GM21423 (cell line): ENCODE measurements around the gene LMF1.

ENCODE experiments used
- ATAC-seq: cut with Tn5 transposase; IDR thresholded peaks from one replicate; pipeline ENCODE4 v1.9.1; 2021; ENCODE audit warnings: mild to moderate bottlenecking, moderate library complexity; ENCODE audit not compliant: unreplicated experiment

Gene LMF1

DNA sequence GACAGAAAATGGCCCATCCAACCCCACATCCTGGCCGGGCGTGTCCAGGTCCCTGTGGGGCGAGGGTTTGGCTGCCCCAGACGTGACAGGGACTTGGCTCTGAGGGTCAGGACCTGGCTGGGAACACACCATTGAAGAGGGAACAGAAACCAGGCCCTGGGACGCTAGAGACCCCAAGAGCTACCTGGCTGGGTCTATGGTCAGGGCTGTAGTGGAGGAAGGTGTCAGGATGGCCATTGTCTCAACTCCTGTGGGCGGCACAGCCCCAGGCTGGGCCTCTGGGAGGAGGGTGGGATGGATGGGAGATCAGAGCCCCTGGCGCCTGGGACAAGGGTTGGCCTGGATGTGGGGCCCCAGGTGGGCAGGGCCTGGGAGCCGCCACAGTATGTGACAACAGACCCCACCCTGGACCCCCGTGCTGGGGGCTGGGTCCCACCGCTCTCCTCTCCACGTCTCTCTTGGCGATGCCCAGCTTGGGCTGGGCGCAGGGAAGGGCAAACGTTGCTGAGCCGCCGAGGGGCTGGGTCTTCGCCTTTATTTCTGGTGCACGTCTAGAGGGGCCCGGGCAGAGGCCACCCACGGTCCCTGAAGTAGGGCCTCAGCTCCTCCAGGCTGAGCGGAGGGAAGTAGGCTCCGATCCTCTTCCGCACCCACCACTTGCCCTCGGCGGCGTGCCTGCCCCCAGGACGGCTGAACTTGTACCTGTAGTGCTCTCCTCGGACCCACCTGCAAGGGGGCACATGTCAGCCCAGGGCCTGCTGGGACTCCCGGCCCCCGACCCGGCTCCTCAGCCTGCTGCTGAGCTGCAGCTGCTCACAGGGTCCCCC, 116.6 kb downstream of the LMF1 start:
- no peak for ATAC-seq

DNA sequence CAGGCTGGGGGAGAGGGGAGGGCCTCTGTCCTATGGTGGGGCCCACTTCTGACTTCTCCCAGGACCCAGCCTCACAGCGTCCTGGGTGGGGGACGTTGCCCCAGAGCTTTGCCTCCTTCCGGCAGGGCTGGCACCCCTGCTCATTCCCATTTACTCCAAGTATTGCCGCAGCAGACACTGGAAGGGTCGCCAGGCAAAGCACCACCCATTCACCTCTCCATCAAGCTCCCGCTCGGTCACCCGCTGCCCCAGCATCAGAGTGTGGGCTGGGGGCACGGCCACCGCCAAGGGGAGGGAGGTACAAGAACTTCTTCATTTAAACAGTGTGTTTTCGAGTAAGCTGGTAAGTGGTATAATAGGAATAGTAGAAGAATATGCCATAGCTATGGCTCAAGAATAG, 117.5 kb downstream of the LMF1 start:
- ATAC-seq: no peak

DNA sequence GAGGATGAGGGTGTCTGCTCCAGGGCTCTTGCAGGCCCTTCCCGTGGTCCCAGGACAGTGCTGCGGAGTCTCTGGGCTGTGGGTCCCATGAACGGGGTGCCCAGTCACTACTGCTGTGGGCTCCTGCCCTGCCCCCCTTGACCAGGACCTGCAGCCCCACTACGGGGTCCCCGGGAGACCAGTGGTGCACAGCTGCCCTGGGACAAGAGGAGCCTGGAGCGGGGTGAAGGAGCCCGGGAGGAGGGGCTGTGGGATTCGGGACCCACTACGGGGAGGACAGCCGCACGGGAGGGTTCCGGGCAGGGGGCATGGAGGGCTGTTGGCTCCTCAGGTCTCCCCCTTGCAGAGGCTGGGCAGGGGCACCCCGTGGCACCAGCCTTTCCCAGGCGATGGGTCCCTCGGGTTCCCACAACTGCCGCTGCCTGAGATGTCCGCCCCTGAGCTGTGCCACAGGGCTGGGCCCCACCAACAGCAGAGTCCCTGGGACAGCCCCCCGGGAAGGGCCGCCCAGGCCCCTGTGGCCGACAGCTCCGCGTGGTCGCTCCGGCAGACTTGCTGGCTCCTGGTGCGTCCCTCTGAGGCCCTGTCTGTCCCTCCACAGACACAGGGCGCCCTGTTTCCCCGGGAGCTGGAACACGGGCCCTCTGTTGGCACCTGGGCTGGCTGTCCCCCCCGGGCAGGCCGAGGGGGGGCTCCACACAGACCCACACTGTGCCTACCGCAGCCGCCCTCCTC, 118.2 kb downstream of the LMF1 start:
- no peak for ATAC-seq

DNA sequence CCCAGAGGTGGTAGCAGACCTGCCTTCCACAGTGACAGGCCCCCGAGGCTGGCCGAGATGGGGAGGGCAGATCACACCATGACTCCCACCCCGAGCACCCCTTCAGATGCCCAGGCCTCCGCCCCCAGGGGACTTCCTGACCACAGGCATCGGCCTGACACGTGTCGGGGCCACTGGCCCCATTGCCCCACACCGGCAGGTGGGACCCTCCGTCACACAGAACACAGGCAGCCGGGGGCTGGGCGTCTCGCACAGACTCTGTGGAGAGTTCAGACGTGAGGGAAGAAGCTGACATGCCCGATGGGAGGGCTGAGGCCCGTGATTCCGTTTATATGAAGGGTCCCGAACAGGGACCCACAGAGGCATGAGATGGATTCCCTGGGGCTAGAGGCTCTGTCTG, 118.9 kb downstream of the LMF1 start:
- no peak for ATAC-seq

DNA sequence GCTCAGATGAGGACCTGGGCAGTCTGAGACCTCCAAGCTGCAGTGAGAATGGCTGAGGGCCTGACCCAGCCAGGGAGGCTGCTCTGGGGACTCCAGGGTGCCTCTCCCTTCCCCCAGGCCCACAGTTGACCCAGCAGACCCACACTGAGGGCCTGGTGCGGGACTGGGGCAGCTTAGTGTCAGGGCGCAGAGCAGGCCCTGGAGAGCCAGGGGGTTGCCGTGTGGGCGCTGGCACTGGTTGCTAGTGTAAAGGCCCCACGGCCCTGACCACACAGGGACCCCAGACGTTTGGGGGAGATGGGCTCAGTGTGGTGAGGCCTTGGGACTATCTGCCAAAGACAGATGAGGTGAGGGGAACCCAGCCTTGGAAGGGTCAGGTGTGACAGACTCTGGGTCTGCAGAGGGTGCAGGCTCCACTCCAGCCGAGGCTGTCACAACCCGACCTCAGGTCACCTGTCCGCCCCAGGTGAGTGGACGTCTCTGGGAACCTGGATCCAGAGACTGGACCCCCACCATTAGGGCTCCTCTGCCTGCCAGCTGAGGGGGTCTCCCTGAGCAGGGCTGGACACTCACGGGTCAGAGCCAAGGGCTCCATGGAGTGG, 119.5 kb downstream of the LMF1 start:
- no peak for ATAC-seq

DNA sequence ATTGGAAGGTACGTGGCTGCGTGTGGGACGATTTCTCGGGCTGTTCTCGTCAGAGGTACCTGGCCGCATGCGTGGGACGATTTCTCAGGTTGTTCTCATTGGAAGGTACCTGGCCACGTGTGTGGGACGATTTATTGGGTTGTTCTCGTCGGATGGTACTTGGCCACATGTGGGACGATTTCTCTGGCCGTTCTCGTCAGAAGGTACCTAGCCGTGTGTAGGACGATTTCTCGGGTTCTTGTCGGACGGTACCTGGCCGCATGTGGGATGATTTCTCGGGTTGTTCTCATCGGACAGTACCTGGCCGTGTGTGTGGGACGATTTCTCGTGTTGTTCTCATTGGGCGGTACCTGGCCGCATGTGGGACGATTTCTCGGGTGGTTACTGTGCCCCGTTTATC, 120.1 kb downstream of the LMF1 start:
- no peak for ATAC-seq

DNA sequence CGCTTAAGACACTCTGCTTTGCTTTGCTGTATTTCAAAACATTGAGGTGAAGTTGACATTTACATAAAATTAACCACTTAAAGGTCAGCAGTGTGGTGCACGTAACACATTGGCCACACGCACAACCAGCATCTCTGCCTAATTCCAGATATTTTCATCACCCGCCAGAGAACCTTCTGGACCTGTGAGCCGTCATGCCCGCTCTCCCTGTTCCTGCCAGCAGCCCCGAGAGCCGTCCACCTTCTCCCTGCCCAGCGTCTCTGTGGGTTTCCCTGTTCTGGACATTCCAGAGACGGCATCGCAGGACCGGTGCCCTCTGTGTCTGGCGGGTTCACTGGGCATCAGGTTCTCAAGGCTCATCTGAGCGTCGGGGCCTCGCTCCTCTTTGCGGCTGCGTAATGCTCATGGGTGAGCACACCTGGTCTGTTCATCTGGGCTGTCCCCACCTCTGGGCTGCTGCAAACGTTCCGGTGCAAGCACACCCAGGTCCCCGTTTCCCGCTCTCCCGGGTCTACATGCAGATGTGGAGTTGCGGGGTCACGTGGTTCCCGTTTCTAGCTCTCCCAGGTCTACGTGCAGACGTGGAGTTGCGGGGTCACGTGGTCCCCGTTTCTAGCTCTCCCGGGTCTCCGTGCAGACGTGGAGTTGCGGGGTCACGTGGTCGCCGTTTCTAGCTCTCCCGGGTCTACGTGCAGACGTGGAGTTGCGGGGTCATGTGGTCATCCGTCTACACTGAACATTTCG, 122.1 kb downstream of the LMF1 start:
- no peak for ATAC-seq

DNA sequence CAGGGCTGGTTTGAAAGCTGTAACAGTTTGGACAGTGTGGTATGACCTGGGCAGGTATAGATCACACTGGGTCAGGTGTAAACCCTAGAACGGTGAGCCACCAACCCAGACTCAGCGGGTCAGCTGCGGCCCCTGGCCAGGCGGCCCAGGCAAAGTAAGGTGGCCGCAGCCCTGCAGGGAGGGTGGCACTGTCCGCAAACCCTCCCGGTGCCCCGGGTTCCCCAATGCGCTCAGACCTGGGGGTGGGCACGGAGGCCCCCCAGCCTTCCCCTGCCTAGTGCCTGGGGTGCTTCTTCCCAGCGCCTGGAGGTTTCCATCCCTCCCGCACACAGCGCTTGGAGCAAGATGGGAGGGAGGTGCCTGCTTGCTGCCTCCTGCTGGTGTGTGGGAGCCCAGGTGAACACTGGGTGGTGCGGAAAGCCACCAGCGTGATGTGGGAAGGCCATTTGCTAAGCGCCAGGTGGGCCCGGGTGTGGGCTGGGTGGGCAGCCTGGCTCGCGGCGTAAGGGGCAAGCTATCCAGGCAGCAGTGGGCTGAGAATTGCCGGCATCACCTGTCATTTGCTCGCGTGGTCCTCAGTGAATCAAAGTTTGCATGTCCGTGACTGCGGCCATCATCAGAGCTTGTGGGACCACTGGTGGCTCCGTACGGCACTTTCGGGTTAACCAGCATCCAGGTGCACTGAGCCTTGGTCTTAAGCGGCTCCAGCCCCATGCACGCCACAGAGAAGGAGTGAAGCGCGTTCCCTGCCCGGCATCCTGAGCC, 122.9 kb downstream of the LMF1 start:
- ATAC-seq: no peak

DNA sequence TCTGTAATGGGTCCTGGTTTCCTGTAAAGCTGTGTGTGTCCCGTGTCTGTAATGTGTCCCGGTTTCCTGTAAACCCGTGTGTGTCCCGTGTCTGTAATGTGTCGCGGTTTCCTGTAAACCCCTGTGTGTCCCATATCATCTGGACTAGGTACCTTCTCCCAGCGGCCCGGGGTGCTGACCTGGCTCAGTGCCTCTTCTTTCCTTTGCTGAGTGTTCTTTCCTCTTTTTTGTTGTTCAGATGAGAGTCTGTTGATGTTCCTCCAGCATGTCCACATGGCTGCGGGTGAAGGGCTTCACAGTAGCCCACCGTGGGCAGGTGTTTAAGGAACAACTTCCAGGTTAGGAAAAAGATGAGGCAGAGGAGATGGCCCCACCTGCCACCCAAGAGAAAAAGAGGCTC, 123.6 kb downstream of the LMF1 start:
- no peak for ATAC-seq

DNA sequence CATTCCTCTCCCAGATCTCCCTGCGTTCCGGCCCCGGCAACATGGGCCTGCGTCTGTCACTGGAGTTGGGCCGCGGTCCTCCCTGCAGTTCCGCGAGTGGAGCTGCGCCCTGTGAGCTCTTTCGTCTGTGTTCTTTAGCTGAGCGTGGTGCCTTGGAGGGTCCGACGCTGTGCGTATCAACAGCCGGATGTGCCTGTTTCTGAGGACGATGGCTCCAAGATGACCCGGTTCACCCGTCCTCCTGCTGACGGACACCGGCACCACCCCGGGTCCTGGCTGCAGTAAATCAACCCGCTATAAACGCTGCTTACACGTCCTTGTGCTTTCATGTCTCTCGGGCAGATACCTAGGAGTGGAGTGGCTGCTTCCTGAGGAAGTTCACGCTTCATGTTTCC, 125.4 kb downstream of the LMF1 start:
- ATAC-seq: no peak

DNA sequence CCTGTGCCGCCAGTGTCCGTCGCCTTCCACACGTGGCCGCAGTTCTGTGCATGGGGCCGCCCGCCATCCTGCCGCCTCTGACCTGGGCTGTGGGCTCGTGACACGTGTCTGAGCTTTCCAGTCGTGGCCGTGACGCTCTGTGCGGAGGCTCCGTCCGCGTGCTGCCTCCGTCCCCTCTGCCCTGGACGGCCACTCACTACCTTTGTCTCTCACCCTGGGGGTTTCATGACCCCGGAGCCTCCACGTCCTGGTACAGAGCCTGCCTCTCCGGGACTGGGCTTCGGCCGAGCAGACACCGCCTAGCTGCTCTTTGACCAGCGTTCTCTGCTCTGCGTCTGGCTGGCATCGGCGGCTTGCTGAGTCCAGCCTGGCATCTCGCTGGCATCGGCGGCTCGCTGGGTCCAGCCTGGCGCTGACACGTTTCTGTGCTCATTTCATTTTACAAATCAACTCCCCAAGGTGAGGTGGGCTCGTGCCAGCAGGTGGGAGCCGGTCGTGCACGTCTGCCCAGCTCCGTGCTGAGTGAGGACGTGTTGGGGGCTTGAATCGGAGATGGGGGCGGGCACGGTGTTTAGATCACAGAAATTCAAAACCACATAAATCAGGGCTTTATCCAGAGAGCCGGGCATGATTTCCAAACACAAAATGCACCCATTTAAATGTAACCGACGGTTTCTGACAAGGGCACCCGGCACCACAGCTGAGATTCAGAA, 126.0 kb downstream of the LMF1 start:
- ATAC-seq: no peak

DNA sequence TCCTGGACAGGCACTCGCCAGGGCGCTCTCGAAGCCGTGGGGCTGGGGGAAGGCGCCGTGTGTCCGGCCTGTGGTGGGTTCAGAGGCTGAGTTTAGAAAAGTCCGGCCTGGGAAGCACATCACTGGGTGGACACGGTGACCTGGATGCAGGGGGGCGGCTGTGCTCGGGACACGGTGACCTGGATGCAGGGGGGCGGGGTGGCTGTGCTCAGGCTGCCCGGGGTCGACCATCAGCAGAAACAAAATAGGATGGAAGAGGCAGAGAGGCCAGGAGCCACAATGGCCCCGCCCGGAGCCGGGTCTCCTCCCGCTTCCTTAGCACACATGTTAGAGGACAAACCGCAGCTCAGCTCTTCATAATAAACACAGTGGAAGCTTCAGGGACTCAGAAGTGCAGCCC, 127.0 kb downstream of the LMF1 start:
- no peak for ATAC-seq

DNA sequence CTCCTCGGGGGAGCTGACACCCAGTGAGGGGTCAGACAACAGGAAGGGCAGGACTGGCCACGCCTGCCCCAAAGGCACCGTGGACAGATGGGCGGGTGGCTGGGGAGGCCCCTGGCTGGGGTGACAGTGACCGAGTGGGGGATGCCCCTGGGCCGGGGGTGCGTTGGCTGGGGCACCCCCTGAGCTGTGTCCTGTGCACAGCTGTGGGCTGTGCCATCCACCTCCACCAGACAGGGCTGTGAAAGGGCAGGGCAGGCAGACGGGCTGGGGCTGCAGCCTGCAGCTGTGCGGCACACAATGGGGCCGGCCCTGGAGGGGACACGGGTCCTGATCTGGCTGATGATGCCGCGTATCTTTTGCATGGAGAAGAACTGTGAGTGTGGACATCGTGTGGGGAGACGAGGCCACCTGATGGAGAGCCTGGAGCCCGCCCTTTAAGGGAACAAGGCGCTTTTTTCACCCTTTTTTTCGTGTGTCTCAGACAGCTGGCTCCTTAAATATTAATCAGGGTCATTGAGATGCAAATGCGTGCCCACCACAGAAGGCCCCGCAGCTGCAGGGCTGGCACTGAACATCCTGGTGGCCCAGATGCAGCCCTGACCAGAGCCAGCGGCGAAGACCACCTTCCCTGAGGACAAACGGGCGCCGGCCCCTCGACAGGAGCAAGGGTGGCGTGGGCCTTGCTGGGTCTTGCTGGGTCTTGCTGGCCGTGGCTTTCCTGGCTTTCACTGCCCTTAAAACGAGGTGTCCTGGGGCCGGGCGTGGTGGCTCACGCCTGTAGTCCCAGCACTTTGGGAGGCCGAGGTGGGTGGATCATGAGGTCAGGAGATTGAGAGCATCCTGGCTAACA, 127.8 kb downstream of the LMF1 start:
- no peak for ATAC-seq

DNA sequence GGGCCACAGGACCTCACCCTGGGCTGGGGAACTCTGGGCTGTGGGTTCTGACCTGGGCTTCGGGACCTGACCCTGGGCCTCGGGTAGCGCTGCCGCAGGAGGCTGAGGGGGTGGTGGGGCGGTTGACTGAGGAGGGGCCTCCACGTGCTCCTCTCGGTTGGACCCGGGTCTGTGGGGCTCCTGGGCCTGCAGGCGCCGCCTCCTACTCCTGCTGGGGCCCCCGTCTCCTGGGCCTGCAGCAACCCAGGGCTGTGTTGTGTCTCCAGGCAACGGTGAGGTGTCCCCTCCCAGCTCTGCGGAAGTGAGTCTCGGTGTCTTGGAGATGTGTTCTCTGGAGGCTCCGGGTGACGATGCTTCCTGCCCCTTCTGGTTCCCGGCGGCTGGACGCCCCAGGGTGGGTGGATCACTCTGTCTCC, 128.7 kb downstream of the LMF1 start:
- ATAC-seq: no peak

DNA sequence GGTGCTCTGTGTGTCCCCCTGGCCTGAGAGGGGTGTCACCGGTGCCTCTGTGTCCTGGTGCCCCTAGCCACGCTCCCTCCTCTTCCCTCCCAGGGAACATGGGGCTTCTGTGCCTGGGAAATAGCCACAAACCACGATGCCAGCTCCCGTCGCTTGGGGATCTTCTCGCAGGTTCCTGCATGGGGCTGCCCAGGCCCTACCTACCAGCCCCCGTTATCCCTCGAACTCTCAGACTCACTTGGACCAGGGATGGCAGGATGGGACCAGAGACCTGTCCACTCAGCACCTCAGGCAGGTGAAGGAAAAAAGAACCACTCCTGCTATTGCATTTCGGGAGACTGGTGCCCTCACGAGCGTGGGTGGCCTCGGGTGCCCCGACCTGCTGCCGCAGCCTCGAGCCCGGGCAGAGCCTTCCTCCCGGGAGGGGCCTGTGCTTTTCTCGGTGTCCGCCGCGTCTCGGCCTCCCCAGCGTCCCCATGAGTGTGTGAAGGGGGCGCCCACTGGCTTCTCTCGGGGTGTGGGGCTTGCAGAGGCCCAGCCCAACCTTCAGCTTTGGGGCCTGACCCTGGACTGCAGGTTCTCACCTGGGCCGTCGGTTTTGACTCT, 129.2 kb downstream of the LMF1 start:
- ATAC-seq: no peak

DNA sequence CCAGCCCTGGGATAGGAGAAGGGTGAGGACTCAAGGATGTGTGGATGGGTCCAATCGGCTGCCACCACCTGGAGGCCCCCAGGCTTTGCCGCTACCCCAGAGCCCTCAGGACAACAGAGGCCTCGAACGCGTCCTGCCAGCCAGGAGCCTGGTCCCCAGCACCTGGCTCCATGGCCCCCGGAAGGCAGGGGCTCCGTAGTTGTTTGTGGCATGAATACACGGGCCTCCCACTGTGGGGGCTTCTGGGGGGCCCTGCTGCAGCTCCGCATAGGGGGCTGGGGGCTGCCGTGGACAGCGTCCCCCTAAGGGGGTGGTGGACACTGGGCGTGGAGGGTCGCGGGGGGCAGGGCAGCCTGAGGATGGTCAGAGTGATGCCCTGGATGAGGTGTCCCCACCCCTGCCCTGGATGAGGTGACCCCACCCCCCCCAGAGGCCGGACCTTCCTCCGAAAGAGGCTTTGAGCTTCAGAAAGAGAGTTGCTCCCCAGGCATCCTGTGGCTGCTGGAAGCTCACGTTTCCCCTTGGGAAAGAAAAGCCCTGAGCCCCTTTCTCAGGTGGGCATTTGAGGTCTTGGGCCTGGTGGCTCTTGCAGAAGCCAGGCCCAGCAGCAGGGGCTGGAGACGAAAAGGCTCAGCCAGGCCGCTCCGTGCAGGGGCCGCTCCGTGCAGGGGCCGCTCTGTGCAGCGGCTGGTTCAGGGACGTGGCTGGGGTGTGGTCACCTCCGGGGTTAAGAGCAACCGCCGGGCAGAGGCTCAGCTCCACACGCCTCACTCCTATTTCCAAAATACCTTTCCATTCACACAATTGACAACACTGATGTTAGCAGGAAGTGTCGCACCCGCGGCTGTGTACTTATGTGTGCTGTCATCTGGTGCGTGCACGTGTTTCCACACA, 130.0 kb downstream of the LMF1 start:
- ATAC-seq: no peak

DNA sequence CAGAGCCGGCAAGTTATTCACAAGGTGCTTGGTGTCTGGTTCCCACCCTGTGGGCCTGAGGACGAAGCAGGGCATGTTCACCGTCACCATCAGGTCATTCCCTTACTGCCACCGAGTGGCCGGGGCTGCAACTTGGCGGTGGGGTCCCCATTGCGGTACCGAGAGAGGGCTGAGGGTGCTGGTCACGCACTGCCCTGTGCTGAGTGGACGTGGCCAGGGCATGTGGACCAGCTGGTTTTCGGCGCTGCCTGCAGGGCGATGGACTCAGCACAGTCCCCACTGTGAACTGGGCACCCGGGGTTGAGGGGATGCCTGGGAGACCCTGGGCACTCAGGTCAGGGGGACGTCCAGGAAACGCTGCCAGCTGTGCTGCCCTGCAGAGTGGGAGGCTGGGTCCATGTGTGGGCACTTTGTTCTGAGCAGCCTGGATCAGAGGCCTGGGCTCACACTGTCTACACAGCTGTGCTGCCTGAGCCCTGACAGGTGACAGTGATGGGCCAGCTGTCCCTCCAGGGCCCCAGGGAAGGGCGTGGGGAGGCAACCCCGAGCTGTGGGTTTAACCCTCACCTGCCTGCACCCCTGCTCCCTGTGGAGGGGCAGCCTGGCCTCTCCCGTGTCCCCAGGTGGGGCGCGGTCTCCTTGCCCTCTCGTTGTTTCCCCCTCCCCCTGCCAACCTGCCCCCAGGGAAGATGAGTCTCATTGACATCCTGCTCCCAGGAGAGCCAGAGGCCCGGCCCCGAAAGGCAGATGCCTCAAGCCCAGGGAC, 131.0 kb downstream of the LMF1 start:
- no peak for ATAC-seq
